Measurements from ENCODE around the gene GRIA3. TPM values are rescaled to one million over a fixed set of nuclear protein-coding genes. Genes with fewer than 3 reads are reported as not detected.

GRIA3 gene
- total RNA-seq, 1 donor from 2014 or later: not detected

GRCh38 chrX:123405231-123405630 is 221.2 kb downstream of the GRIA3 start:
- Mint-ChIP-seq H3K4me1 (no peaks in the 10 kb centered on the region), H3K27me3 (no peaks in the 10 kb centered on the region), H3K9me3 (no peaks in the 10 kb centered on the region), H3K36me3 (ENCODE audit: low read depth) (no peaks in the 10 kb centered on the region), H3K4me3 (no peak overlapping the region), H3K27ac (no peak overlapping the region)
- no peak for TF ChIP-seq CTCF (IDR thresholded peaks at IDR 0.05)
- no peak for DNase-seq
- ATAC-seq (ENCODE audit: low read depth): no peak
- POLR2A ChIA-PET: no interaction called here
- CTCF ChIA-PET: no interaction called here
- intact Hi-C loops (cut with micrococcal nuclease): no loop called here

- H3K4me3 Mint-ChIP-seq: no peak overlapping the region
- TF ChIP-seq CTCF (IDR thresholded peaks at IDR 0.05): no peak
- ATAC-seq (ENCODE audit: low read depth) (no peak), DNase-seq (no peak)
- CTCF ChIA-PET: no interaction called here
- intact Hi-C loops (cut with micrococcal nuclease): no loop called here
- H3K4me1 Mint-ChIP-seq: peaks cover 5% of the 10 kb centered on the region
- POLR2A ChIA-PET: no interaction called here
- H3K36me3 Mint-ChIP-seq (ENCODE audit: low read depth): no peaks in the 10 kb centered on the region
- H3K27ac Mint-ChIP-seq: no peak overlapping the region
- H3K9me3 Mint-ChIP-seq: no peaks in the 10 kb centered on the region
- H3K27me3 Mint-ChIP-seq: no peaks in the 10 kb centered on the region
Measured at GRCh38 chrX:123408821-123409737, 225.0 kb downstream of the GRIA3 start.

GRCh38 chrX:123422875-123423274 is 238.8 kb downstream of the GRIA3 start:
- Mint-ChIP-seq H3K36me3 (ENCODE audit: low read depth) (no peaks in the 10 kb centered on the region), H3K27me3 (no peaks in the 10 kb centered on the region), H3K9me3 (no peaks in the 10 kb centered on the region), H3K4me1 (no peaks in the 10 kb centered on the region), H3K27ac (no peak overlapping the region), H3K4me3 (no peak overlapping the region)
- ChIA-PET CTCF (no interaction called here), POLR2A (no interaction called here)
- DNase-seq (no peak), ATAC-seq (ENCODE audit: low read depth) (no peak)
- intact Hi-C loops (cut with micrococcal nuclease): no loop called here
- TF ChIP-seq CTCF (IDR thresholded peaks at IDR 0.05): no peak

- H3K27ac Mint-ChIP-seq: no peak overlapping the region
- intact Hi-C loops (cut with micrococcal nuclease): no loop called here
- no peaks in the 10 kb centered on the region for H3K9me3 Mint-ChIP-seq
- no peaks in the 10 kb centered on the region for H3K27me3 Mint-ChIP-seq
- H3K4me3 Mint-ChIP-seq: no peak overlapping the region
- ATAC-seq (ENCODE audit: low read depth) (no peak), DNase-seq (no peak)
- ChIA-PET POLR2A (no interaction called here), CTCF (no interaction called here)
- TF ChIP-seq CTCF (IDR thresholded peaks at IDR 0.05): no peak
- H3K4me1 Mint-ChIP-seq: no peaks in the 10 kb centered on the region
- no peaks in the 10 kb centered on the region for H3K36me3 Mint-ChIP-seq (ENCODE audit: low read depth)
Measured at GRCh38 chrX:123424546-123424945, 240.5 kb downstream of the GRIA3 start.

- Mint-ChIP-seq H3K27me3 (no peaks in the 10 kb centered on the region), H3K9me3 (no peaks in the 10 kb centered on the region), H3K4me1 (no peaks in the 10 kb centered on the region), H3K4me3 (no peak overlapping the region), H3K36me3 (ENCODE audit: low read depth) (no peaks in the 10 kb centered on the region), H3K27ac (no peak overlapping the region)
- ChIA-PET POLR2A (no interaction called here), CTCF (no interaction called here)
- no peak for ATAC-seq (ENCODE audit: low read depth)
- intact Hi-C loops (cut with micrococcal nuclease): no loop called here
- no peak for DNase-seq
- no peak for TF ChIP-seq CTCF (IDR thresholded peaks at IDR 0.05)
Measured at GRCh38 chrX:123425471-123425870, 241.4 kb downstream of the GRIA3 start.
